ENCODE data around the gene LCOR.

GRCh38 chr10:96850825-96851224 is 18.7 kb downstream of the LCOR start:
- TF ChIP-seq EZH2 (conservative IDR thresholded peaks at IDR 0.05; ENCODE audit: low read depth, low read length) = no peak
- TF ChIP-seq CEBPB (IDR thresholded peaks at IDR 0.05; ENCODE audit: borderline replicate concordance, low read depth, low read length) = no peak
- no peak for TF ChIP-seq ZNF709 (CRISPR knock-in tag; IDR thresholded peaks at IDR 0.05)
